Lung microvascular endothelial cell (primary cell): ENCODE measurements around the gene MATR3. TPM values are rescaled to one million over a fixed set of nuclear protein-coding genes. Genes with fewer than 3 reads are reported as not detected.

Experiments
- total RNA-seq: library from RNA; depleted of rRNA; stranded (reverse); fragments of >200 nt; gene quantifications from 2 replicates; pipeline ENCODE4 v1.2.1, GENCODE V29; 2014

MATR3 gene
- total RNA-seq, 1 donor from 2014 or later, result 163 TPM

Other genes starting within 250 kb of the MATR3 start
- gene SIL1, start 95.4 kb upstream of the MATR3 start, total RNA-seq, result 40.8 and 55.4 TPM in 2 replicates
- gene PAIP2, start 48.1 kb downstream of the MATR3 start, total RNA-seq, result 66.0 and 87.1 TPM in 2 replicates
- not detected in 2 replicates for gene SLC23A1, start 89.6 kb downstream of the MATR3 start, total RNA-seq
- gene MZB1, start 96.2 kb downstream of the MATR3 start, total RNA-seq, result under 0.01 and 0.22 TPM in 2 replicates
- gene PROB1, start 101.4 kb downstream of the MATR3 start, total RNA-seq, result 2.8 and 7.3 TPM in 2 replicates
- 8.1 and 10.3 TPM in 2 replicates for gene SPATA24, start 110.3 kb downstream of the MATR3 start, total RNA-seq
- gene DNAJC18, start 145.8 kb downstream of the MATR3 start, total RNA-seq, result 6.3 and 6.5 TPM in 2 replicates
- gene ECSCR, start 169.0 kb downstream of the MATR3 start, total RNA-seq, result 392 and 472 TPM in 2 replicates
- under 0.01 TPM in 1 of 2 replicates, not detected in the other for gene SMIM33, start 177.3 kb downstream of the MATR3 start, total RNA-seq
- 18.7 and 51.9 TPM in 2 replicates for gene STING1, start 189.0 kb downstream of the MATR3 start, total RNA-seq